SK-N-SH (cell line): ENCODE measurements around the gene RELT.

ENCODE experiments used
- CTCF ChIP-seq: fragments of 200-600 bp; sonication (generic); IDR thresholded peaks from 2 replicates; pipeline ENCODE4 v1.6.1; 2017; ENCODE audit warnings: antibody characterized with exemption, mild to moderate bottlenecking, moderate library complexity
- FOSL2 ChIP-seq: IDR thresholded peaks from 2 replicates; pipeline ENCODE4 v1.4.0; 2012; ENCODE audit warnings: low read depth, mild to moderate bottlenecking, moderate library complexity, borderline replicate concordance
- FOXJ3 ChIP-seq: sonication (generic); formaldehyde crosslinking; IDR thresholded peaks from 2 replicates; pipeline ENCODE4 v1.5.1; 2020; ENCODE audit warnings: mild to moderate bottlenecking, missing genetic modification reagents
- MXI1 ChIP-seq: IDR thresholded peaks from 2 replicates; pipeline ENCODE4 v1.6.1; 2012; ENCODE audit warnings: mild to moderate bottlenecking, low read depth, low read length, improper control_type of control experiment
- NFIC ChIP-seq: IDR thresholded peaks from 2 replicates; pipeline ENCODE4 v1.4.0; 2012; ENCODE audit warnings: borderline replicate concordance
- RAD21 ChIP-seq: IDR thresholded peaks from 2 replicates; pipeline ENCODE4 v1.6.1; 2012; ENCODE audit warnings: mild to moderate bottlenecking, low read length
- RCOR1 ChIP-seq: fragments of 150-350 bp; IDR thresholded peaks from 2 replicates; pipeline ENCODE4 v1.6.1; 2017; ENCODE audit warnings: antibody characterized with exemption, low read length
- TAF1 ChIP-seq: IDR thresholded peaks from 2 replicates; pipeline ENCODE4 v1.6.1; 2012; ENCODE audit warnings: low read depth, mild to moderate bottlenecking, low read length, moderate library complexity, borderline replicate concordance
- TF ChIP-seq, protein P1 (sequence below): fragments of 150-350 bp; IDR thresholded peaks from 2 replicates; pipeline ENCODE4 v1.6.1; 2017; ENCODE audit warnings: antibody characterized with exemption, low read length, low read depth, borderline replicate concordance
- TF ChIP-seq, protein P2 (sequence below): IDR thresholded peaks from 2 replicates; pipeline ENCODE4; 2012

GRCh38 chr11:73396251-73396930, 20.2 kb downstream of the RELT start:
- TF ChIP-seq TAF1 (no peak), RCOR1 (no peak), CTCF (no peak), RAD21 (no peak), NFIC (no peak), FOSL2 (no peak), FOXJ3 (no peak), MXI1 (no peak)
- TF ChIP-seq, protein P1, sequence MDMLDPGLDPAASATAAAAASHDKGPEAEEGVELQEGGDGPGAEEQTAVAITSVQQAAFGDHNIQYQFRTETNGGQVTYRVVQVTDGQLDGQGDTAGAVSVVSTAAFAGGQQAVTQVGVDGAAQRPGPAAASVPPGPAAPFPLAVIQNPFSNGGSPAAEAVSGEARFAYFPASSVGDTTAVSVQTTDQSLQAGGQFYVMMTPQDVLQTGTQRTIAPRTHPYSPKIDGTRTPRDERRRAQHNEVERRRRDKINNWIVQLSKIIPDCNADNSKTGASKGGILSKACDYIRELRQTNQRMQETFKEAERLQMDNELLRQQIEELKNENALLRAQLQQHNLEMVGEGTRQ: no peak
- TF ChIP-seq, protein P2, sequence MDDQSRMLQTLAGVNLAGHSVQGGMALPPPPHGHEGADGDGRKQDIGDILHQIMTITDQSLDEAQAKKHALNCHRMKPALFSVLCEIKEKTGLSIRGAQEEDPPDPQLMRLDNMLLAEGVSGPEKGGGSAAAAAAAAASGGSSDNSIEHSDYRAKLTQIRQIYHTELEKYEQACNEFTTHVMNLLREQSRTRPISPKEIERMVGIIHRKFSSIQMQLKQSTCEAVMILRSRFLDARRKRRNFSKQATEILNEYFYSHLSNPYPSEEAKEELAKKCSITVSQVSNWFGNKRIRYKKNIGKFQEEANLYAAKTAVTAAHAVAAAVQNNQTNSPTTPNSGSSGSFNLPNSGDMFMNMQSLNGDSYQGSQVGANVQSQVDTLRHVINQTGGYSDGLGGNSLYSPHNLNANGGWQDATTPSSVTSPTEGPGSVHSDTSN: no peak
